Heart left ventricle (tissue), 13 donors: ENCODE measurements around the gene MGAT4A.

Experiments
- CTCF ChIP-seq, 12 donors: fragments of 200-600 bp; sonication (generic) in 4 of 12; IDR thresholded peaks; one replicate each; pipeline versions ENCODE4 v1.5.0 to v1.8.0; 2018 to 2022; ENCODE audit warnings: antibody characterized with exemption in 12 of 12, mild to moderate bottlenecking in 5 of 12
- POLR2A ChIP-seq, 2 donors: fragments of 450-650 bp; IDR thresholded peaks; one replicate each; pipeline ENCODE4 v1.6.1; 2017; ENCODE audit warnings: antibody characterized with exemption in 2 of 2, mild to moderate bottlenecking in 2 of 2, moderate library complexity in 2 of 2
- donor health status: ischemic (EF 13 %, LVEDD 7.1; RV severe dilation, severe dysfunction).
- donor health status: DM: no; HTN: yes; CAD: no.
- donor health status: DM: no; HTN: no; CAD: no.
- donor health status: ischemic (EF 25% LVEDD 6.9; RV normal size, moderate dysfunction).
- donor health status: ischemic (EF 25% LVEDD 5.7; RV mildly dilated, moderate dysfunction).
- donor health status: ischemic (EF 35%, LVEDD 5.7; RV mildly dilated, moderate dysfunction).
- donor health status: nonischemic (EF 11% LVEDD 7.7; RV severe dilation, severe dysfunction).
- donor health status: DM: yes; HTN: yes; CAD: no.
- donor health status: PGD.
- donor health status: ischemic (EF 29% LVEDD 5.4; RV normal size, mild dysfunction).
- donor health status: nonischemic (EF 23%, LVEDD 6.1; RV moderate dilation, normal function).

- no peak for TF ChIP-seq POLR2A (IDR thresholded peaks at IDR 0.05)
- TF ChIP-seq CTCF (IDR thresholded peaks at IDR 0.05), result no peak
Observed at GRCh38 chr2:98769114-98769476, 38.2 kb upstream of the MGAT4A start.
